Stomach (tissue), 9 donors: ENCODE measurements around the gene RERG. TPM values are rescaled to one million over a fixed set of nuclear protein-coding genes. Genes with fewer than 3 reads are reported as not detected.
A peak's percentile ranks its signal among the peaks of the same experiment; 100 is the strongest.

ENCODE experiments used
- DNase-seq, 2 donors: peaks; one replicate each; pipeline versions ENCODE4 v3.0.0 to v3.0.0-alpha.2; 2013 to 2019
- H3K27ac ChIP-seq, 5 donors: fragments of 200-600 bp in 4 of 5; sonication (generic) in 4 of 5; one replicate each; pipeline ENCODE4 v1.5.1; 2013 to 2019; ENCODE audit warnings: mild to moderate bottlenecking in 1 of 5, moderate library complexity in 1 of 5
- H3K27me3 ChIP-seq, 3 donors: fragments of 200-600 bp; sonication (generic); one replicate each; pipeline ENCODE4 v1.5.1; 2017 to 2019; ENCODE audit warnings: mixed run types in 1 of 3
- H3K36me3 ChIP-seq, 4 donors: fragments of 200-600 bp; sonication (generic); 1 replicate in 3 of 4; 2 replicates in 1 of 4; pipeline ENCODE4 v1.5.1; 2016 to 2019
- H3K4me1 ChIP-seq, 4 donors: fragments of 200-600 bp; sonication (generic); one replicate each; pipeline ENCODE4 v1.5.1; 2016 to 2019
- H3K4me3 ChIP-seq, 4 donors: fragments of 200-600 bp; sonication (generic) in 3 of 4; one replicate each; pipeline ENCODE4 v1.5.1; 2016 to 2019; ENCODE audit warnings: mild to moderate bottlenecking in 1 of 4
- H3K9me3 ChIP-seq, 4 donors: fragments of 200-600 bp; sonication (generic); one replicate each; pipeline ENCODE4 v1.5.1; 2016 to 2019
- CTCF ChIP-seq, 7 experiments: fragments of 450-650 bp in 4 of 7; fragments of 200-600 bp in 3 of 7; sonication (generic) in 3 of 7; IDR thresholded peaks; one replicate each; pipeline ENCODE4 v1.5.1; 2016 to 2019; ENCODE audit warnings: antibody characterized with exemption in 7 of 7, control low read depth in 2 of 7, mild to moderate bottlenecking in 1 of 7
- EP300 ChIP-seq: sonication (generic); formaldehyde crosslinking; IDR thresholded peaks from one replicate; pipeline ENCODE4 v1.6.1; 2017; ENCODE audit warnings: antibody characterized with exemption
- POLR2A ChIP-seq, 4 donors: fragments of 450-650 bp; IDR thresholded peaks; one replicate each; pipeline ENCODE4 v1.6.1; 2016; ENCODE audit warnings: antibody characterized with exemption in 4 of 4, control low read depth in 2 of 4, mild to moderate bottlenecking in 1 of 4, moderate library complexity in 1 of 4
- POLR2AphosphoS5 ChIP-seq, 3 donors: sonication (generic); formaldehyde crosslinking; IDR thresholded peaks; one replicate each; pipeline ENCODE4 v1.6.1; 2016; ENCODE audit warnings: antibody characterized with exemption in 3 of 3
- WGBS, 5 donors: extraction: QIAGEN DNeasy Blood & Tissue Kit in 3 of 5; methylation state at CpG; one replicate each; pipeline versions ENCODE4 v1.1.5 to v1.1.7; 2013 to 2018; 5-methylcytosine and 5-hydroxymethylcytosine counted together
- intact Hi-C: fragments of 100-400 bp; cut with DNase I; formaldehyde crosslinking; loops from one replicate; pipeline ENCODE4 v1.15.1; 2023; ENCODE audit warnings: low total_unique reads
- polyA plus RNA-seq, 3 donors: library from polyadenylated mRNA; stranded (reverse); fragments of 200-250 nt; gene quantifications; one replicate each; pipeline ENCODE4 v1.2.3, GENCODE V29; 2013
- total RNA-seq, 5 donors: library from RNA; depleted of rRNA; stranded (reverse); fragments of >200 nt; gene quantifications; one replicate each; pipeline versions ENCODE4 v1.1.0 to v1.2.3, GENCODE V29; 2014 to 2016
- donor health status: healthy with polysubstance abuse.
- donor health status: Bipolar disorder and iron deficiency.
- donor health status: healthy.

The RERG gene
- total and polyA plus RNA-seq, 8 donors, result 3.1 to 48.7 (median 20.3) TPM; not detected in 1

DNA sequence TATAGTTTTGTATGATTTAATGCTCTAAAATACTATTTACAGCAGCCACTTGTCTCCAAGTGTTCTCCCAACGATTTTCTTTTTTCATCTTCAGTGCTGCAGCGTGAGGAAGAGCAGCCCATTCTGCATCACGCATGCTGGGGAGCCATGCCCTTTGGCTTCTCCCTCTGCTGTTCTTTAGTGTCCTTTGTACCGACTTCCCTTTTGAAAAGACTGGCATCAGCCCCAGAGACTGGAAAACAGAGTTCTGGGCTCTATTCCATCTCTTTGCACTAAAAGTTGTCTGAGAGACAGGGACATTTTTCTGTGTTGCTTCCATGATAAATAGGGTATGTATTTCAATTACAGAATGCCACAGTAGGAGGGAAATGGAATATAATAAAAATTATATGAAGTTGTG is 105.1 kb downstream of the RERG start:
- Histone ChIP-seq H3K27ac (no peak overlapping the region), H3K9me3 (no peaks in the 10 kb centered on the region), H3K4me1 (peaks cover 0 to 7% (median 0%) of the 10 kb centered on the region in 4 donors), H3K36me3 (no peaks in the 10 kb centered on the region), H3K4me3 (no peak overlapping the region), H3K27me3 (no peaks in the 10 kb centered on the region)
- DNase-seq, result peak in 1 of 2 donors; percentile 26
- no peak for TF ChIP-seq POLR2AphosphoS5 (IDR thresholded peaks at IDR 0.05)
- TF ChIP-seq POLR2A (IDR thresholded peaks at IDR 0.05), result no peak
- no peak for TF ChIP-seq CTCF (IDR thresholded peaks at IDR 0.05)
- no peak for TF ChIP-seq EP300
- intact Hi-C loops, result no loop called here
- 47 to 64% (median 54%) methylated on average over 4 of the region's 4 CpGs for WGBS, 5 donors

GRCh38 chr12:15115434-15115833 is 105.8 kb downstream of the RERG start:
- H3K9me3 ChIP-seq, result no peaks in the 10 kb centered on the region
- no peak for DNase-seq
- H3K4me3 ChIP-seq, result no peak overlapping the region
- intact Hi-C loops, result no loop called here
- H3K27me3 ChIP-seq, result no peaks in the 10 kb centered on the region
- WGBS, 5 donors, result 88 to 96% (median 93%) methylated on average over 3 of the region's 3 CpGs
- H3K4me1 ChIP-seq, result peaks cover 0 to 7% (median 0%) of the 10 kb centered on the region in 4 donors
- H3K27ac ChIP-seq, result no peak overlapping the region
- no peaks in the 10 kb centered on the region for H3K36me3 ChIP-seq
- no peak for TF ChIP-seq CTCF (IDR thresholded peaks at IDR 0.05)
- TF ChIP-seq POLR2A (IDR thresholded peaks at IDR 0.05), result no peak
- no peak for TF ChIP-seq POLR2AphosphoS5 (IDR thresholded peaks at IDR 0.05)
- TF ChIP-seq EP300, result no peak

- Histone ChIP-seq H3K36me3 (no peaks in the 10 kb centered on the region), H3K4me3 (no peak overlapping the region), H3K27ac (no peak overlapping the region), H3K4me1 (peaks cover 0 to 7% (median 0%) of the 10 kb centered on the region in 4 donors), H3K9me3 (no peaks in the 10 kb centered on the region), H3K27me3 (no peaks in the 10 kb centered on the region)
- intact Hi-C loops, result no loop called here
- no peak for TF ChIP-seq POLR2AphosphoS5 (IDR thresholded peaks at IDR 0.05)
- TF ChIP-seq CTCF (IDR thresholded peaks at IDR 0.05), result no peak
- no peak for TF ChIP-seq EP300
- TF ChIP-seq POLR2A (IDR thresholded peaks at IDR 0.05), result no peak
- DNase-seq, result no peak
- WGBS, 5 donors, result 94 to 97% (median 95%) methylated on average over 4 of the region's 4 CpGs
These were observed 106.7 kb downstream of the RERG start for GRCh38 chr12:15114501-15114900.

DNA sequence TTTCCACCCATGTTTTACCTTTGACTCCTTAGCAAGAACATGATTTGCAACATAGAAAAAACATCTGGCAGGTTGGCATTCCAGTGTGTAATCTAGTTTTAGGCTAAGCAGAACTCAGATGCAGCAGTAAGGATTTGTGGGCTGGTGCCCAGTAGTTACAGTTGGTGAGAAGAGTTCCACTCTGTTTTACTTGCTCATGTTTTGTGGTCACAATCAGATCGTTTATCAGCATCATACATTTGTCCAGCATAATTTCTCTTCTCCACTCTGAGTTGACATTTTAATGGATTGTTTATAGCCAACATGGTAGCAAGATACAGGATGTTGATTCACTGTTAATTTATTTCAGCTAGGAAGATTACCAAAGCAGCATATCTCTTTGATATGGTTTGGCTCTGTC is 128.4 kb downstream of the RERG start:
- Histone ChIP-seq H3K27me3 (no peaks in the 10 kb centered on the region), H3K36me3 (no peaks in the 10 kb centered on the region), H3K4me1 (peaks cover 0 to 4% (median 0%) of the 10 kb centered on the region in 4 donors), H3K4me3 (no peak overlapping the region), H3K9me3 (no peaks in the 10 kb centered on the region), H3K27ac (no peak overlapping the region)
- 33 to 52% (median 43%) methylated on average over 1 of the region's 1 CpG for WGBS, 5 donors
- intact Hi-C loops, result no loop called here
- TF ChIP-seq POLR2AphosphoS5 (IDR thresholded peaks at IDR 0.05) (no peak), POLR2A (IDR thresholded peaks at IDR 0.05) (no peak), EP300 (no peak), CTCF (IDR thresholded peaks at IDR 0.05) (no peak)
- DNase-seq, result no peak
